Transverse colon (tissue), 4 donors: ENCODE measurements around the gene IGSF9B. TPM values are rescaled to one million over a fixed set of nuclear protein-coding genes. Genes with fewer than 3 reads are reported as not detected.

ENCODE experiments used
- DNase-seq: peaks from one replicate; pipeline ENCODE4 v3.0.0-alpha.2; 2019
- H3K27ac ChIP-seq, 4 donors: fragments of 200-600 bp; sonication (generic); 2 replicates each; pipeline ENCODE4 v1.5.1; 2016 to 2018; ENCODE audit warnings: inconsistent platforms in 4 of 4
- H3K27me3 ChIP-seq: fragments of 200-600 bp; sonication (generic); 2 replicates; pipeline ENCODE4 v1.5.1; 2017; ENCODE audit warnings: inconsistent platforms
- H3K36me3 ChIP-seq, 4 donors: fragments of 200-600 bp; sonication (generic); 2 replicates each; pipeline ENCODE4 v1.5.1; 2017 to 2019; ENCODE audit warnings: inconsistent platforms in 4 of 4
- H3K4me1 ChIP-seq, 4 donors: fragments of 200-600 bp; sonication (generic); 2 replicates each; pipeline ENCODE4 v1.5.1; 2017 to 2020; ENCODE audit warnings: inconsistent platforms in 4 of 4
- H3K4me3 ChIP-seq, 4 donors: fragments of 200-600 bp; sonication (generic); 1 replicate in 1 of 4; 2 replicates in 3 of 4; pipeline versions ENCODE4 v1.5.1 to v1.6.1; 2017 to 2019; ENCODE audit warnings: inconsistent platforms in 4 of 4
- H3K9me3 ChIP-seq, 2 donors: fragments of 200-600 bp; sonication (generic); 2 replicates each; pipeline ENCODE4 v1.5.1; 2017 to 2019; ENCODE audit warnings: inconsistent platforms in 2 of 2
- EP300 ChIP-seq: sonication (generic); formaldehyde crosslinking; IDR thresholded peaks from one replicate; pipeline ENCODE4 v1.6.1; 2017; ENCODE audit warnings: antibody characterized with exemption, low read depth
- POLR2A ChIP-seq: fragments of 450-650 bp; IDR thresholded peaks from one replicate; pipeline ENCODE4 v1.6.1; 2016; ENCODE audit warnings: antibody characterized with exemption, mild to moderate bottlenecking, moderate library complexity
- POLR2AphosphoS5 ChIP-seq, 3 donors: sonication (generic); formaldehyde crosslinking; IDR thresholded peaks; one replicate each; pipeline ENCODE4 v1.6.1; 2016; ENCODE audit warnings: antibody characterized with exemption in 3 of 3
- WGBS, 2 donors: methylation state at CpG; one replicate each; pipeline ENCODE4 v1.1.5; 2018; ENCODE audit warnings: low coverage in 1 of 2; 5-methylcytosine and 5-hydroxymethylcytosine counted together
- in situ Hi-C, 4 donors: fragments of 200-750 bp; cut with MboI; loops; one replicate each; pipeline versions ENCODE4 v1.15.0 to v1.15.1; 2017; ENCODE audit warnings: low sequenced_read_pairs in 3 of 4, low pct_ligation_motif_present in 1 of 4, low pct_unique_long_range_greater_than_20kb in 1 of 4
- intact Hi-C: fragments of 100-400 bp; cut with DNase I; formaldehyde crosslinking; loops from one replicate; pipeline ENCODE4 v1.15.1; 2023; ENCODE audit warnings: low total_unique reads
- total RNA-seq, 4 donors: library from RNA; depleted of rRNA; stranded (reverse); fragments of >200 nt; gene quantifications; one replicate each; pipeline ENCODE4 v1.1.0, GENCODE V29; 2016
- TF ChIP-seq, protein P1 (sequence below), 5 experiments: fragments of 200-600 bp in 3 of 5; fragments of 450-650 bp in 2 of 5; sonication (generic) in 3 of 5; IDR thresholded peaks; 1 replicate in 2 of 5; 2 replicates in 3 of 5; pipeline ENCODE4 v1.5.1; 2016 to 2017; ENCODE audit warnings: antibody characterized with exemption in 5 of 5, inconsistent platforms in 3 of 5, mild to moderate bottlenecking in 2 of 5, moderate library complexity in 1 of 5

Gene IGSF9B
- total RNA-seq, 4 donors from 2014 or later = 2.6 to 15.3 (median 4.9) TPM

DNA sequence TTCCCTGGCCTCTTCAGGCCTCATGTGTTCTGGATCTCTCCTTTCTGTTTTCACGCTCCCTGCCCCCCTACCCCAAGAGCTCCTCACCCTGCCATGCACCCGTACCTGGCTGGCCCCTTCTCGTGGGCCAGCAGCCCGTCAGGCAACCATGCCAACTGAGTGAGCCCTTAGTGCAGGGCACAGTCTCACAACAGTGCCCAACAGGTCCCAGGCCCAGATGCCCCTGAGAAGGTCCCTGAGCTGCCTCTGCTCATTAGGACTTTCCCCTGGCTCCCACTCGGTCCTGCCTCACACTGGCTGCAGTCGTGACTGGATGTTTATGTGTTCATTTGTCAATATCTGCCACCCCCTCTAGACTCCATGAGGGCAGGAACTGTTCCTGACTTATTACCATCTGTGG lies 44.8 kb upstream of the IGSF9B start:
- Histone ChIP-seq H3K27ac (no peak overlapping the region), H3K9me3 (no peaks in the 10 kb centered on the region), H3K36me3 (no peaks in the 10 kb centered on the region), H3K4me3 (no peak overlapping the region), H3K27me3 (no peaks in the 10 kb centered on the region), H3K4me1 (peaks cover 0 to 10% (median 1%) of the 10 kb centered on the region in 4 donors)
- in situ Hi-C loops (no loop called here), intact Hi-C loops (no loop called here)
- 88% methylated on average over 6 of the region's 6 CpGs; no CpG with 5 or more reads in 1 of the 2 donors for WGBS, 2 donors
- no peak for DNase-seq
- TF ChIP-seq POLR2A = no peak
- TF ChIP-seq EP300 = no peak
- no peak for TF ChIP-seq POLR2AphosphoS5 (IDR thresholded peaks at IDR 0.05)
- TF ChIP-seq, protein P1, sequence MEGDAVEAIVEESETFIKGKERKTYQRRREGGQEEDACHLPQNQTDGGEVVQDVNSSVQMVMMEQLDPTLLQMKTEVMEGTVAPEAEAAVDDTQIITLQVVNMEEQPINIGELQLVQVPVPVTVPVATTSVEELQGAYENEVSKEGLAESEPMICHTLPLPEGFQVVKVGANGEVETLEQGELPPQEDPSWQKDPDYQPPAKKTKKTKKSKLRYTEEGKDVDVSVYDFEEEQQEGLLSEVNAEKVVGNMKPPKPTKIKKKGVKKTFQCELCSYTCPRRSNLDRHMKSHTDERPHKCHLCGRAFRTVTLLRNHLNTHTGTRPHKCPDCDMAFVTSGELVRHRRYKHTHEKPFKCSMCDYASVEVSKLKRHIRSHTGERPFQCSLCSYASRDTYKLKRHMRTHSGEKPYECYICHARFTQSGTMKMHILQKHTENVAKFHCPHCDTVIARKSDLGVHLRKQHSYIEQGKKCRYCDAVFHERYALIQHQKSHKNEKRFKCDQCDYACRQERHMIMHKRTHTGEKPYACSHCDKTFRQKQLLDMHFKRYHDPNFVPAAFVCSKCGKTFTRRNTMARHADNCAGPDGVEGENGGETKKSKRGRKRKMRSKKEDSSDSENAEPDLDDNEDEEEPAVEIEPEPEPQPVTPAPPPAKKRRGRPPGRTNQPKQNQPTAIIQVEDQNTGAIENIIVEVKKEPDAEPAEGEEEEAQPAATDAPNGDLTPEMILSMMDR (IDR thresholded peaks at IDR 0.05) = no peak

GRCh38 chr11:134001088-134001487 lies 44.3 kb upstream of the IGSF9B start:
- DNase-seq = no peak
- WGBS, 2 donors = 66 to 73% methylated on average over 5 to 6 of the region's 6 CpGs
- Histone ChIP-seq H3K9me3 (no peaks in the 10 kb centered on the region), H3K36me3 (no peaks in the 10 kb centered on the region), H3K27me3 (no peaks in the 10 kb centered on the region), H3K4me1 (peaks cover 0 to 10% (median 1%) of the 10 kb centered on the region in 4 donors), H3K4me3 (no peak overlapping the region), H3K27ac (no peak overlapping the region)
- in situ Hi-C loops (no loop called here), intact Hi-C loops (no loop called here)
- no peak for TF ChIP-seq EP300
- TF ChIP-seq POLR2AphosphoS5 (IDR thresholded peaks at IDR 0.05) = no peak
- TF ChIP-seq POLR2A = no peak
- TF ChIP-seq, protein P1 (IDR thresholded peaks at IDR 0.05) = no peak

- WGBS, 2 donors = 69% methylated on average over 9 of the region's 11 CpGs; no CpG with 5 or more reads in 1 of the 2 donors
- Histone ChIP-seq H3K27ac (no peak overlapping the region), H3K27me3 (no peaks in the 10 kb centered on the region), H3K4me1 (peaks cover 0 to 6% (median 0%) of the 10 kb centered on the region in 4 donors), H3K4me3 (no peak overlapping the region), H3K9me3 (no peaks in the 10 kb centered on the region), H3K36me3 (no peaks in the 10 kb centered on the region)
- intact Hi-C loops = no loop called here
- in situ Hi-C loops = no loop called here
- DNase-seq = no peak
- TF ChIP-seq POLR2AphosphoS5 (IDR thresholded peaks at IDR 0.05) = no peak
- TF ChIP-seq, protein P1 (IDR thresholded peaks at IDR 0.05) = no peak
- TF ChIP-seq EP300 = no peak
- no peak for TF ChIP-seq POLR2A
Observed at GRCh38 chr11:133999355-133999754, 42.6 kb upstream of the IGSF9B start.

GRCh38 chr11:133997554-133997953 lies 40.8 kb upstream of the IGSF9B start:
- TF ChIP-seq, protein P1 (IDR thresholded peaks at IDR 0.05) = no peak
- TF ChIP-seq POLR2A (no peak), EP300 (no peak), POLR2AphosphoS5 (IDR thresholded peaks at IDR 0.05) (no peak)
- Histone ChIP-seq H3K9me3 (no peaks in the 10 kb centered on the region), H3K4me3 (no peak overlapping the region), H3K27me3 (no peaks in the 10 kb centered on the region), H3K36me3 (no peaks in the 10 kb centered on the region), H3K4me1 (no peaks in the 10 kb centered on the region), H3K27ac (no peak overlapping the region)
- WGBS, 2 donors = 70 to 80% methylated on average over 1 to 5 of the region's 5 CpGs
- in situ Hi-C loops (no loop called here), intact Hi-C loops (no loop called here)
- no peak for DNase-seq
